ENCODE results near the gene CRYAB. TPM values are rescaled to one million over a fixed set of nuclear protein-coding genes. Genes with fewer than 3 reads are reported as not detected.

Gene CRYAB
- total and polyA plus RNA-seq, 2 of the 4 experiments (the other 2 are of a cell fraction): 6.5 to 19.5 TPM

Small RNAs within 50 kb of the gene (microRNA-seq; reads per million reads assigned to microRNA genes)
- gene C11orf52 (ENCODE audit: insufficient read depth, insufficient read length) (not detected), gene GNG5P3 (ENCODE audit: insufficient read depth, insufficient read length) (not detected), gene RNA5SP351 (ENCODE audit: insufficient read depth, insufficient read length) (not detected), gene RPL37AP8 (ENCODE audit: insufficient read depth, insufficient read length) (not detected)

Small RNAs within 50 kb of the gene (small RNA-seq; reads per million reads assigned to genes)
- gene C11orf52 (0 reads per million in 5 experiments), gene GNG5P3 (0 reads per million in 5 experiments), gene RNA5SP351 (0 reads per million in 5 experiments), gene RPL37AP8 (0 reads per million in 5 experiments)

Other genes starting within 250 kb of the CRYAB start
- gene PPP2R1B, start 145.4 kb downstream of the CRYAB start, total RNA-seq (2012; rRNA removed): 52.8 and 62.9 TPM in 2 replicates
- 22.4 and 23.0 TPM in 2 replicates for gene PPP2R1B, start 145.4 kb downstream of the CRYAB start, polyA plus RNA-seq (2012; rRNA removed)
- 35.7 and 44.7 TPM in 2 replicates for gene ALG9, start 40.2 kb downstream of the CRYAB start, total RNA-seq (2012; rRNA removed)
- 18.2 and 20.7 TPM in 2 replicates for gene ALG9, start 40.2 kb downstream of the CRYAB start, polyA plus RNA-seq (2012; rRNA removed)
- gene FDXACB1, start 32.6 kb downstream of the CRYAB start, total RNA-seq (2012; rRNA removed): 3.0 and 3.3 TPM in 2 replicates
- 1.3 and 1.7 TPM in 2 replicates for gene FDXACB1, start 32.6 kb downstream of the CRYAB start, polyA plus RNA-seq (2012; rRNA removed)
- gene CFAP68, start 32.2 kb downstream of the CRYAB start, total RNA-seq (2012; rRNA removed): 8.9 and 10.2 TPM in 2 replicates
- 17.0 and 19.9 TPM in 2 replicates for gene CFAP68, start 32.2 kb downstream of the CRYAB start, polyA plus RNA-seq (2012; rRNA removed)
- gene HSPB2, start 964 bp upstream of the CRYAB start, total RNA-seq (2012; rRNA removed): under 0.01 and 0.18 TPM in 2 replicates
- gene HSPB2, start 964 bp upstream of the CRYAB start, polyA plus RNA-seq (2012; rRNA removed): 0.55 and 1.0 TPM in 2 replicates
- 0.28 and 0.90 TPM in 2 replicates for gene C11orf52, start 7.1 kb upstream of the CRYAB start, total RNA-seq (2012; rRNA removed)
- gene C11orf52, start 7.1 kb upstream of the CRYAB start, polyA plus RNA-seq (2012; rRNA removed): 1.0 and 1.1 TPM in 2 replicates
- 10.4 and 11.1 TPM in 2 replicates for gene DIXDC1, start 25.6 kb upstream of the CRYAB start, total RNA-seq (2012; rRNA removed)
- 5.3 and 5.9 TPM in 2 replicates for gene DIXDC1, start 25.6 kb upstream of the CRYAB start, polyA plus RNA-seq (2012; rRNA removed)
- gene DLAT, start 113.6 kb upstream of the CRYAB start, total RNA-seq (2012; rRNA removed): 27.2 and 33.1 TPM in 2 replicates
- gene DLAT, start 113.6 kb upstream of the CRYAB start, polyA plus RNA-seq (2012; rRNA removed): 15.3 and 15.5 TPM in 2 replicates
- 1.1 and 2.2 TPM in 2 replicates for gene PIH1D2, start 162.2 kb upstream of the CRYAB start, total RNA-seq (2012; rRNA removed)
- gene PIH1D2, start 162.2 kb upstream of the CRYAB start, polyA plus RNA-seq (2012; rRNA removed): 0.89 and 1.1 TPM in 2 replicates
- gene NKAPD1, start 162.5 kb upstream of the CRYAB start, total RNA-seq (2012; rRNA removed): 17.2 and 24.4 TPM in 2 replicates
- 7.1 and 8.4 TPM in 2 replicates for gene NKAPD1, start 162.5 kb upstream of the CRYAB start, polyA plus RNA-seq (2012; rRNA removed)
- 35.5 and 48.9 TPM in 2 replicates for gene TIMM8B, start 175.0 kb upstream of the CRYAB start, total RNA-seq (2012; rRNA removed)
- 103 and 119 TPM in 2 replicates for gene TIMM8B, start 175.0 kb upstream of the CRYAB start, polyA plus RNA-seq (2012; rRNA removed)
- 83.2 and 130 TPM in 2 replicates for gene SDHD, start 175.1 kb upstream of the CRYAB start, total RNA-seq (2012; rRNA removed)
- gene SDHD, start 175.1 kb upstream of the CRYAB start, polyA plus RNA-seq (2012; rRNA removed): 165 and 166 TPM in 2 replicates